OCI-LY7 (cell line): ENCODE results near the gene SLC25A38. TPM values are rescaled to one million over a fixed set of nuclear protein-coding genes. Genes with fewer than 3 reads are reported as not detected.

Source experiments
- BruUV-seq: library from RNA; stranded (reverse); fragments of 400-500 nt; replicated peaks from 2 replicates; lab custom pipeline; 2021; lab: Mats Ljungman, UMichigan
- CTCF ChIA-PET: fragments of 300-600 bp; sonication (Branson Sonifier 250); formaldehyde crosslinking; loops from one replicate; lab custom pipeline; 2022; ENCODE audit warnings: antibody characterized with exemption; ENCODE audit not compliant: unreplicated experiment; lab: Charles Lee
- POLR2A ChIA-PET: fragments of 300-600 bp; sonication (Branson Sonifier 250); formaldehyde crosslinking; loops from one replicate; lab custom pipeline; 2022; ENCODE audit warnings: antibody characterized with exemption; lab: Charles Lee
- DNase-seq: peaks from one replicate; pipeline ENCODE4 v3.0.0-alpha.2; 2015; ENCODE audit warnings: low spot score
- H2AFZ ChIP-seq: fragments of 200-600 bp; sonication (generic), shearing (Covaris generic); 2 replicates; pipeline ENCODE4 v1.6.1; 2014; ENCODE audit warnings: mild to moderate bottlenecking, antibody characterized with exemption, low read length, moderate library complexity
- H3K27ac ChIP-seq: fragments of 200-600 bp; sonication (generic); 2 replicates; pipeline ENCODE4 v1.5.1; 2014; ENCODE audit warnings: mixed run types, low read depth, mild to moderate bottlenecking, moderate library complexity, low read length, inconsistent platforms; ENCODE audit not compliant: poor library complexity, severe bottlenecking
- H3K36me3 ChIP-seq: fragments of 200-600 bp; sonication (generic); 2 replicates; pipeline ENCODE4 v1.6.1; 2014; ENCODE audit warnings: mild to moderate bottlenecking, antibody characterized with exemption, low read length, moderate library complexity, mixed read lengths; ENCODE audit not compliant: insufficient read depth
- H3K4me1 ChIP-seq: fragments of 200-600 bp; sonication (generic); 2 replicates; pipeline ENCODE4 v1.5.1; 2014; ENCODE audit warnings: mild to moderate bottlenecking, low read length; ENCODE audit not compliant: insufficient read depth, poor library complexity, severe bottlenecking
- H3K4me2 ChIP-seq: fragments of 200-600 bp; sonication (generic); 2 replicates; pipeline ENCODE4 v1.6.1; 2014; ENCODE audit warnings: mild to moderate bottlenecking, low read length
- H3K4me3 ChIP-seq: fragments of 200-600 bp; sonication (generic); 2 replicates; pipeline ENCODE4 v1.5.1; 2014; ENCODE audit warnings: mild to moderate bottlenecking, low read depth, low read length; ENCODE audit not compliant: poor library complexity, severe bottlenecking
- H3K79me2 ChIP-seq: fragments of 200-600 bp; sonication (generic); 2 replicates; pipeline ENCODE4 v1.6.1; 2016; ENCODE audit warnings: low read depth, mild to moderate bottlenecking, low read length, moderate library complexity, mixed read lengths; ENCODE audit not compliant: insufficient read depth
- H3K9me2 ChIP-seq: fragments of 200-600 bp; sonication (generic); 2 replicates; pipeline ENCODE4 v1.6.1; 2016; ENCODE audit warnings: mild to moderate bottlenecking, low read length, mixed read lengths; ENCODE audit not compliant: insufficient read depth
- H3K9me3 ChIP-seq: fragments of 200-600 bp; sonication (generic); 2 replicates; pipeline ENCODE4 v1.6.1; 2014; ENCODE audit warnings: mild to moderate bottlenecking, mixed run types, low read length, mixed read lengths
- H4K20me1 ChIP-seq: fragments of 200-600 bp; sonication (generic); 2 replicates; pipeline ENCODE4 v1.6.1; 2014; ENCODE audit warnings: mild to moderate bottlenecking, antibody characterized with exemption, low read length, moderate library complexity, mixed read lengths; ENCODE audit not compliant: insufficient read depth
- CTCF ChIP-seq: fragments of 200-600 bp; sonication (generic); conservative IDR thresholded peaks from 2 replicates; pipeline ENCODE4 v1.5.1; 2014; ENCODE audit warnings: mild to moderate bottlenecking, antibody characterized with exemption, low read length, moderate library complexity, mixed read lengths
- EZH2phosphoT487 ChIP-seq: fragments of 200-600 bp; sonication (generic); IDR thresholded peaks from 2 replicates; pipeline ENCODE4 v1.6.1; 2018; ENCODE audit warnings: low read depth, borderline replicate concordance, mild to moderate bottlenecking, mixed run types, antibody characterized with exemption, low read length, moderate library complexity, mixed read lengths
- intact Hi-C: fragments of 100-400 bp; cut with micrococcal nuclease; formaldehyde crosslinking; loops from one replicate; pipeline ENCODE4 v1.10.0; 2022; ENCODE audit not compliant: unreplicated experiment
- total RNA-seq, 2 experiments: library from RNA; depleted of rRNA in 1 of 2; stranded (reverse); fragments of >200 nt in 1 of 2; shearing (Covaris generic) in 1 of 2; gene quantifications; 2 replicates each; pipeline ENCODE4 v1.2.3, GENCODE V29; 2014 to 2022

Gene SLC25A38
- total RNA-seq, 2 experiments from 2014 or later = 32.6 to 35.4 TPM

DNA sequence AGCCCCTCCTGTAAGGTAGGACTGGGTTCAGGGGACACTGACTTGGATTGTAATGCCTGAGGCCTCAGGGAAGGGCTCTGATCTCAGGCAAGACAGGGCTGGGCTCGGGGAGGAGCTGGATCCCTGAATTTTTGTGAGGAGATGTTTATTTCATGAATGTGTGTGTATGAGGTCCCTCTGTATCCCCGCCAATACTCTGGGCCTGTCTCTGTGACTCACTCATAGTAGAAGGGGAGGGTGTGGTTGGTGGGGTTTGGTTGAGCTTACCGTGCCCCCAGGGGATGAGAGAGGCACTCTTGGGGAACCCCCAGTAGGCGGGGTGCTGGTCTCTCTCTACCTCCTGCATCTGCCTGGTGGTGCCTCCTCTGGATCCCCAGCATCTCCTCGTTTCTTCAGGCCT lies 51.4 kb downstream of the SLC25A38 start:
- no peak for DNase-seq
- CTCF ChIA-PET = interaction anchor here (0.7 kb wide), 1 partner anchor 120 kb away, joined by 3 read pairs; no protein-coding TSS in a partner anchor
- no TSS peak for BruUV-seq
- H3K9me2 ChIP-seq = no peaks in the 10 kb centered on the region
- TF ChIP-seq CTCF (no peak), EZH2phosphoT487 (no peak)
- H3K4me1 ChIP-seq = no peaks in the 10 kb centered on the region
- POLR2A ChIA-PET = interaction anchor here (0.6 kb wide), 1 partner anchor 355 kb away, joined by 5 read pairs; no protein-coding TSS in a partner anchor
- no peak overlapping the region for H2AFZ ChIP-seq
- no peak overlapping the region for H3K4me3 ChIP-seq
- H3K9me3 ChIP-seq = no peaks in the 10 kb centered on the region
- no peak overlapping the region for H3K4me2 ChIP-seq
- H4K20me1 ChIP-seq = no peaks in the 10 kb centered on the region
- intact Hi-C loops = no loop called here
- H3K27ac ChIP-seq = no peak overlapping the region
- H3K36me3 ChIP-seq = no peaks in the 10 kb centered on the region
- H3K79me2 ChIP-seq = no peaks in the 10 kb centered on the region

GRCh38 chr3:39435006-39435748 lies 52.0 kb downstream of the SLC25A38 start:
- Histone ChIP-seq H2AFZ (no peak overlapping the region), H4K20me1 (no peaks in the 10 kb centered on the region), H3K27ac (no peak overlapping the region), H3K9me2 (no peaks in the 10 kb centered on the region), H3K4me1 (no peaks in the 10 kb centered on the region), H3K4me2 (no peak overlapping the region), H3K9me3 (no peaks in the 10 kb centered on the region), H3K36me3 (no peaks in the 10 kb centered on the region), H3K79me2 (no peaks in the 10 kb centered on the region), H3K4me3 (no peak overlapping the region)
- intact Hi-C loops = no loop called here
- TF ChIP-seq CTCF (no peak), EZH2phosphoT487 (no peak)
- POLR2A ChIA-PET = no interaction called here
- DNase-seq = no peak
- no TSS peak for BruUV-seq
- CTCF ChIA-PET = no interaction called here

DNA sequence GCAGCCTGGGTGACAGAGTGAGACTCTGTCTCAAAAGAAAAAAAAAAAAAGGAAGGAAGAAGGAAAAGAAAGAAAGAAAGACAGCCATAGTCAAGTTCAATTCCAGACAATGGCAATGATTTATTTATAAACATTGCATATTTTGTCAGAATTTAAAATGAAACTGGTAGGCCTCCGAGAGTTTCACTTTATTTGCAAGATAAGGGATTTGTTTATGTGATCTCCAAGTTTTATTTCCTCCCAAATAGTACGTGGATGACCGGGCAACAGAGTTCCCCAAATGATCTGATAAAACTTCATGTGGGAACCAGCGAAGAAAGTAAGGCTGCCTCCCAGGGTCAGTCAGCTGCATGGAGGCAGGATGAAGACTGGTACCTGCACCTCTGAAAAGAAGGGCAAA lies 55.7 kb downstream of the SLC25A38 start:
- no peak overlapping the region for H3K27ac ChIP-seq
- H3K9me3 ChIP-seq = no peaks in the 10 kb centered on the region
- TF ChIP-seq EZH2phosphoT487 (no peak), CTCF (no peak)
- no peak overlapping the region for H2AFZ ChIP-seq
- ChIA-PET POLR2A (interaction anchor here (1.0 kb wide), 1 partner anchor 8 kb away, joined by 4 read pairs; no protein-coding TSS in a partner anchor), CTCF (no interaction called here)
- intact Hi-C loops = no loop called here
- H3K4me2 ChIP-seq = no peak overlapping the region
- BruUV-seq = no TSS peak
- no peaks in the 10 kb centered on the region for H3K36me3 ChIP-seq
- no peak for DNase-seq
- H3K4me3 ChIP-seq = no peak overlapping the region
- no peaks in the 10 kb centered on the region for H3K9me2 ChIP-seq
- H4K20me1 ChIP-seq = no peaks in the 10 kb centered on the region
- no peaks in the 10 kb centered on the region for H3K4me1 ChIP-seq
- H3K79me2 ChIP-seq = no peaks in the 10 kb centered on the region
